A549 treated with GW870086 at 1 μM for 4 hours (cell line): ENCODE data around the gene YIPF4. TPM values are rescaled to one million over a fixed set of nuclear protein-coding genes. Genes with fewer than 3 reads are reported as not detected.

Experiments
- total RNA-seq: library from RNA; stranded (reverse); fragments of 200-300 nt; extraction: Qiagen RNA extraction; gene quantifications from 5 replicates; pipeline ENCODE4 v1.2.3, GENCODE V29; 2022; ENCODE audit warnings: low read depth

The YIPF4 gene
- 33.5 to 55.4 TPM (median 49.8 TPM) in 5 replicates for total RNA-seq

DNA sequence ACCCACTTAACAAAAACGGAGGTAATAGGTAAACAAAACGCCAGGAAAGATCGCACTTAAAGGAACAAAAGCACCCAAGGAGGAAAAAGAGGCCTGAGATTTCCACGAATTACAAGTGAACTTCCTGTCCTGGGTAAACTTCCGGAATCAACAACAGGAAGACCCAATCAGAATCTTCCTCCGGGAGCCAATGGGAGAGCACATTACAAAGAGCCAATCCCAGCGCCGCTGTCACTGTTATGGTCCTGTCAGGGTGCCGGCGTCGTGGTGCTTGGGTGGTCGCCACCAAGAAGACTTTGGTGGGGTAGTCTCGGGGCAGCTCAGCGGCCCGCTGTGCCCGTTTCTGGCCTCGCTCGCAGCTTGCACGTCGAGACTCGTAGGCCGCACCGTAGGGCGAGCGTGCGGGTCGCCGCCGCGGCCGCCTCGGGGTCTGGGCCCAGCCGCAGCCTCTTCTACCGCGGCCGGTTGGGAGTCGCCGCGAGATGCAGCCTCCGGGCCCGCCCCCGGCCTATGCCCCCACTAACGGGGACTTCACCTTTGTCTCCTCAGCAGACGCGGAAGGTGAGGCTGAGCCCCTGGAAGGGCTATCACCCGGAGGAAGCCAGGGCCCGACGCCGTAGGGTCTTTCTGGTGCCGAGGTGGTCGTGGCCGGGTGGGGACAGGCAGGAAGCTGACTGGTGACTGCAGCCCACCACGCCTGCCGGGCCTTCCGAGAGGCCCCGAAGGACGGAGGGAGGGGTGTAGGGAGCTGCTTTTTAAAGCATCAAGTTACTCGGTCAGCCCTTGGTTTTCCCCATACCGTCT, at the start of gene YIPF4:
TSS of gene YIPF4 (plus strand) at position 231 of the 804 bp plus-strand sequence. CDS start at position 483, 252 bp downstream.

GRCh38 chr2:32264422-32265105, 13.1 kb upstream of the YIPF4 start, which contains the start of gene NLRC4:
Gene NLRC4, minus strand, starts transcription at chr2:32264886. Its CDS starts 8,111 bp downstream, at chr2:32256775.

GRCh38 chr2:32356681-32357317, 79.1 kb downstream of the YIPF4 start, which contains the start of gene BIRC6:
Gene BIRC6, plus strand, starts transcription at chr2:32357023. Its CDS starts 139 bp downstream, at chr2:32357162.

Other genes starting within 250 kb of the YIPF4 start
- gene DPY30, start 238.1 kb upstream of the YIPF4 start, total RNA-seq: 106 to 122 TPM (median 112 TPM) in 5 replicates
- 9.5 to 16.5 TPM (median 14.2 TPM) in 5 replicates for gene SPAST, start 214.3 kb upstream of the YIPF4 start, total RNA-seq
- gene SLC30A6, start 112.0 kb upstream of the YIPF4 start, total RNA-seq: 12.5 to 21.2 TPM (median 16.4 TPM) in 5 replicates
- 0.03 to 0.09 TPM (median 0.09 TPM) in 4 of 5 replicates, not detected in the other for gene NLRC4, start 13.0 kb upstream of the YIPF4 start, total RNA-seq
- gene BIRC6, start 79.1 kb downstream of the YIPF4 start, total RNA-seq: 26.3 to 41.7 TPM (median 29.3 TPM) in 5 replicates